Measurements from ENCODE around the gene ERBIN.
"Not testable (repeated sequence)": the region's sequence is repeated elsewhere in the genome, so short reads cannot be mapped to it uniquely, and the experiment has no call there.

The ERBIN gene

GRCh38 chr5:66041627-66042026 is 115.3 kb downstream of the ERBIN start:
- no peak for DNase-seq (ENCODE audit: extremely low read depth, insufficient read length)
- Histone ChIP-seq H3K4me3 (replicated peaks; ENCODE audit: low read depth, low read length) (no peak overlapping the region), H3K27me3 (replicated peaks; ENCODE audit: control insufficient read depth, insufficient read depth, low read length) (no peaks in the 10 kb centered on the region), H3K36me3 (ENCODE audit: control insufficient read depth, insufficient read depth, low read length) (no peaks in the 10 kb centered on the region; the same call in none of the 2 replicates)
- TF ChIP-seq CTCF (IDR thresholded peaks at IDR 0.05; ENCODE audit: insufficient read depth, low read length, poor library complexity, severe bottlenecking) = no peak

GRCh38 chr5:66057239-66057638 is 130.9 kb downstream of the ERBIN start:
- Histone ChIP-seq H3K27me3 (replicated peaks; ENCODE audit: control insufficient read depth, insufficient read depth, low read length) (no peaks in the 10 kb centered on the region), H3K4me3 (replicated peaks; ENCODE audit: low read depth, low read length) (no peak overlapping the region), H3K36me3 (ENCODE audit: control insufficient read depth, insufficient read depth, low read length) (peaks cover 2% of the 10 kb centered on the region; the same call in 1 of the 2 replicates)
- TF ChIP-seq CTCF (IDR thresholded peaks at IDR 0.05; ENCODE audit: insufficient read depth, low read length, poor library complexity, severe bottlenecking) = no peak
- DNase-seq (ENCODE audit: extremely low read depth, insufficient read length) = no peak

- H3K36me3 ChIP-seq (ENCODE audit: control insufficient read depth, insufficient read depth, low read length); DNase-seq (ENCODE audit: extremely low read depth, insufficient read length); H3K27me3 ChIP-seq (replicated peaks; ENCODE audit: control insufficient read depth, insufficient read depth, low read length); H3K4me3 ChIP-seq (replicated peaks; ENCODE audit: low read depth, low read length): not testable (repeated sequence)
These were observed 134.9 kb downstream of the ERBIN start for GRCh38 chr5:66061320-66061719.

- not testable (repeated sequence) for DNase-seq (ENCODE audit: extremely low read depth, insufficient read length); H3K4me3 ChIP-seq (replicated peaks; ENCODE audit: low read depth, low read length); H3K27me3 ChIP-seq (replicated peaks; ENCODE audit: control insufficient read depth, insufficient read depth, low read length); H3K36me3 ChIP-seq (ENCODE audit: control insufficient read depth, insufficient read depth, low read length)
These were observed 136.7 kb downstream of the ERBIN start for GRCh38 chr5:66063061-66063460.

- Histone ChIP-seq H3K4me3 (replicated peaks; ENCODE audit: low read depth, low read length) (no peak overlapping the region), H3K36me3 (ENCODE audit: control insufficient read depth, insufficient read depth, low read length) (peaks cover 4% of the 10 kb centered on the region), H3K27me3 (replicated peaks; ENCODE audit: control insufficient read depth, insufficient read depth, low read length) (no peaks in the 10 kb centered on the region)
- DNase-seq (ENCODE audit: extremely low read depth, insufficient read length) = no peak
- TF ChIP-seq CTCF (IDR thresholded peaks at IDR 0.05; ENCODE audit: insufficient read depth, low read length, poor library complexity, severe bottlenecking) = no peak
These were observed 140.5 kb downstream of the ERBIN start for GRCh38 chr5:66066826-66067225.

- no peak for TF ChIP-seq CTCF (IDR thresholded peaks at IDR 0.05; ENCODE audit: insufficient read depth, low read length, poor library complexity, severe bottlenecking)
- Histone ChIP-seq H3K4me3 (replicated peaks; ENCODE audit: low read depth, low read length) (no peak overlapping the region), H3K36me3 (ENCODE audit: control insufficient read depth, insufficient read depth, low read length) (no peaks in the 10 kb centered on the region; the same call in 1 of the 2 replicates), H3K27me3 (replicated peaks; ENCODE audit: control insufficient read depth, insufficient read depth, low read length) (no peaks in the 10 kb centered on the region)
- no peak for DNase-seq (ENCODE audit: extremely low read depth, insufficient read length)
These were observed 145.7 kb downstream of the ERBIN start for GRCh38 chr5:66072031-66072430.

GRCh38 chr5:66074901-66075300 is 148.5 kb downstream of the ERBIN start:
- TF ChIP-seq CTCF (IDR thresholded peaks at IDR 0.05; ENCODE audit: insufficient read depth, low read length, poor library complexity, severe bottlenecking) = no peak
- Histone ChIP-seq H3K36me3 (ENCODE audit: control insufficient read depth, insufficient read depth, low read length) (no peaks in the 10 kb centered on the region), H3K27me3 (replicated peaks; ENCODE audit: control insufficient read depth, insufficient read depth, low read length) (no peaks in the 10 kb centered on the region), H3K4me3 (replicated peaks; ENCODE audit: low read depth, low read length) (no peak overlapping the region)
- DNase-seq (ENCODE audit: extremely low read depth, insufficient read length) = no peak

All from GM06990 (cell line).